Measurements from ENCODE around the gene CTNS.

The CTNS gene

DNA sequence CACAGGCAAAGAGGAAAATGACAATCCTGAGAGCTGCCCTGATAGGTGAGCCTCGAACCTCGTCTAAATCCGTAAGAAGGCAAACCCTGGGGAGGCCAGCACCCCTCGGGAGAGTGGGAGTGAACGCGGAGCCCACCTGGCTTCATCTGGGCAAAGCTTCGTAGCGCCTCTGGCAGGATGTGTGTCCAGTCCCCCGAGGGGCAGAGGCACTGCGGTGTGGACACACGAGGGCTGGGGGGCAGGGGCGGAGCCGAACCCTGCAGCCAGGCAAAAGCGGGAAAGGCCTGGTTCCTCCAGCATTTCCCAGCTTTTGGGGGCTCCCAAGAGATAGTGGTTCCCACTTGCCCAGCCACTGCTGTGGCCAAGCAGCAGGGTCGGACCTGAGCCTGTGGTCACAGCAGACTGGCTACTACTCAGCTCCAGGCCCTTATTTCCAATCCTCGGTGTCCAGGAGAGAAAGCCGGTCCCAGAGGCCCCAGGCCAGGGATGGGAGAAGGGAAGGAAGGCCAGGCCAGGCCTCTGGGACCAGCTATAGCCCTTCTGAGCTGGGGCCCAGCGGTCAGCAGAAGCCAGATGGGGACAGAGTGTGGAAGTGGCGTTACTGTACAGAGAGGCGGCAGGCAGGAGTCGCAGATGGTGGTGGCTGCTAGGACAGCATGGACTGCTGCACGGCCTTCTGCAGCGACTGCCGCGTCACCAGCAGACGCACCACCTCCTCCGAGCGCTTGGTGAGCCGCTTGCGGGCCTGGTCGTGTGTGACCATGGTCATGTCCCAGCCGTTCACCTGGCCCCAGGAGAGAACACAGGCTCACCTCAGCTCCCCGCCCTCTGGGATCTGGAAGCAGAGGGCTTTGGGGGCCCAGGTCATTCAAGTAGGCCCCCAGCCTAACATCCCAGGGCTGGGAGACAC, 26.8 kb downstream of the CTNS start:
- H3K4me1 Mint-ChIP-seq, result peaks cover 22% of the 10 kb centered on the region

DNA sequence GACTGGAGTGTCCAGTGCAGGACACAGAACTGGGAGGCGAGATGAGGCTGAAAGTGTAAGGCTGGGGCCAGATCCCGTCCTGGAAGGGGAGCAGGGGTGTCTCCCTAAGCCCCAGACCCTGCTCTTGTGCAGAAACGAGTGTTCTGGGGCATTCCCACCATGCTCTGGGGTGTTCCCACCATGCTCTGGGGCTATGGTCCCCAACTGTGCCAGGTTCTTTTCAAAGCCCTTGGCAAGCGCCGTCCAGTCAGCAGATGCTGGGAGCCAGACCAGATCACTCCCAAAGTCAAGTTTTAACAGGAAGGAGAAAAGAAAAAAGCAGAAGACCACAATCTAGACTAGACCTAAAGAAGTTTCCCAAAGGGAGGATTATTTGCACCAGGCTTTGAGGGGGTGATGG, 29.3 kb downstream of the CTNS start:
- DNase-seq (ENCODE audit: low spot score in 2 of 2) (no peak), ATAC-seq (no peak)
- Mint-ChIP-seq H3K4me1 (peaks cover 29% of the 10 kb centered on the region), H3K27ac (peak overlapping the region; percentile 3), H3K9me3 (no peaks in the 10 kb centered on the region), H3K4me3 (peak overlapping the region; percentile 93), H3K36me3 (peaks cover 44% of the 10 kb centered on the region)

More for the DNA sequence above, 26.8 kb downstream of the CTNS start:
- H3K4me3 Mint-ChIP-seq, result no peak overlapping the region
- DNase-seq (ENCODE audit: low spot score in 2 of 2) (no peak), ATAC-seq (no peak)
- no peaks in the 10 kb centered on the region for H3K9me3 Mint-ChIP-seq
- no peak overlapping the region for H3K27ac Mint-ChIP-seq
- H3K36me3 Mint-ChIP-seq, result peaks cover 20% of the 10 kb centered on the region

DNA sequence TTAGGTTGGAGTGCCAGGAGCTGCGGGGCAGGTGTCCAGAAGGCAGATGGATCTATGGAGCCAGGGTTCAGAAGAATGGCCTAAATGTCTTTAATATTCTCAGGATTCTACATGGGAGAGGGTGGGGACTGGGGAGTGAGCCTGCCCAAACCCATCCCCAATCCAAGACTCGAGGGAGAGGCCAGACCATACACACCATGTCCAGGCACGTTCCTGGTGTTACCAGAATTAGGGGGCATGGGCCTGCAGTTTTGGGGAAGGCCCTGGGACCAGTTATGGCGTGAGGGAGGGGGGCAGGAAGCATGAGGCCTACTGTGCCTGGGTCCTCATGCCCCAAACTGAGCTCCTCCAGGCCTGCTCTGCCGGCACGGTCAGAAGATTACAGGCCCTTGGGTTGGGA, 30.0 kb downstream of the CTNS start:
- peaks cover 51% of the 10 kb centered on the region for H3K36me3 Mint-ChIP-seq
- H3K4me3 Mint-ChIP-seq, result peak overlapping the region; percentile 93
- H3K4me1 Mint-ChIP-seq, result peaks cover 29% of the 10 kb centered on the region
- no peaks in the 10 kb centered on the region for H3K9me3 Mint-ChIP-seq
- no peak for ATAC-seq
- peak overlapping the region; percentile 3 for H3K27ac Mint-ChIP-seq
- no peak for DNase-seq (ENCODE audit: low spot score in 2 of 2)

DNA sequence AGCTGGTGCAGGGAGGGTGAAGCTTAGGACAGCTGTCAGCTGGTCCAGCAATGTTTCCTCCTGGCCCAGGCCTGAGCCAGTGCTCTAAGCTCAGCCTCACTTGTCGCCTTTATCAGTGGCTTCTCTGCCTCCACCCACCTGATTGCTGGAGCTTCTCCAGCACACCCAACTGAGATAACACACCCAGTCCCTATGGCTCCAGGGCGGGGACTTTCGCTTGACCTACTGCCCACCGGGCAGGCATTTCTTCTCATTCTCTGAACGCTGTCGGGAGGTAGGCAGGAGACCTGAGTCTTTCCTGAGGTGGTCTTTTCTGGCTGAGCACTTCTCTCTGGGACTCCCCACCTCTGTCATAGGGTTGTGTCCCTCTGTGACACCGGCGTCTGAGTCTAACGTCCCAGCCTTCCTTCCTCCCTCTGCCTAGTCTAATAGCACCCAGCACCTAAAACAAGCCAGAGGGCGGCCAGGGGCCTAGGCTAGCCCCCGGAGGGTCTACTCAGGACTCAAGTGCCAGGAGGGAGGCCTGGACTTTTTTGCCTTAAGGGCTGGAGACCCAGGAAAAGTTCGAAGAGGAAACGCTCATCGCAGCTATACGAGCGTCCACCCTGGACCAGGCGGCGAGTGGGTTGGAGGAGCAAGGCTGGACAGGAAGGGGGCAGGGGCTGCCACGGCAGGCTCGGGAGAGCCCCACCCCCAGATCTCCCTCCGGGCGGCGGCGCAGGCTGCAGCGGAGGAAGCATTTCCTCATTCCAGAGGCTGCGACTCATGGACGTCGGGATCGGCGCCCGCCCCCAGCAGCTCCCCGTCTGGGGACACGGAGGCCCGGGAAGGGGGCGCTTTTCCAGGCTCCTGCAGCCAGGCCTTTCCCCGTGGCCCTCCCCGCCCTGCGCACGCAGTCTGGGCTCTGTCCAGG, 31.1 kb downstream of the CTNS start:
- Mint-ChIP-seq H3K4me1 (peaks cover 29% of the 10 kb centered on the region), H3K4me3 (peak overlapping the region; percentile 93), H3K27ac (peak overlapping the region; percentile 95), H3K9me3 (no peaks in the 10 kb centered on the region), H3K36me3 (peaks cover 60% of the 10 kb centered on the region)
- ATAC-seq (peak; percentile 1), DNase-seq (ENCODE audit: low spot score in 2 of 2) (no peak)

DNA sequence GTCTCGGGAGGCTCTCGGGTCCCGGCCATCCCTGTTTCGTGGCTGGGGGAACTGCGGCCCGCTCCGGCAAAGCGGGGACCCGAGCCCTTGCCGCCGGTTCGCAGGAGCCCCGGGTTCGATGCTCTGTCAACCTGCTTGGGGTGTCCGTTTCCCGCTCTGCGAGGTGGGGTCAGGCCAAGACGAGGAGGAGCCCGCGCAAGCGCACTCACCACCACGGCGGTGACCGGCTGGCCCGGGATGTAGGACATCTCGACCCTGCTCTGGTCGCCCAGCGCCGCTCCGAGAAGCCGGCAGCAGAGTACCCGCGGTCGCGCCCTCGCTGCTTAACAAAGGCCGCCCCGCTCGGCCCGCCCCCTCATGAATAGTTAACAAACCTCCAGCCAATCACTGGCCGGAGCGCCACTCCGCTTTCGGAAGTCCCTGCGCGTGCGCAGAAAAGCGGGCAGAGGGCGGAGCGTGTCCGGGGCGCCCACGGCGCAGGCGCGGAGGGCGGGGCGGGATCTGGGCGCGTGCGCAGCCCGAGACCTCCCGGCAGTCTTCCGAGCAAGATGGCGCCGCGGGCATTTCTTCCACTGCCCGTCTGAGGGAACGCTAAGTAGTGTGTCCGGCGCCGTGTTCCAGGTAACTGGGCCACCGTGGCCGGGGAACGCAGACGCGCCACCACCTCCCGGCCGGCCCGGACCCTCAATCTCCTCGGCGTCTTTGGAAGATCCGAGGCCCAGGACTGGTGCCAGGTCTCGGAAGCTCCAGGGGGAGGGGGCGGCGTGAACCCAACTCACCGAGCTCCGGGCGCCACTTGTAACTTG, 31.9 kb downstream of the CTNS start, which contains the start of the genes EMC6 and TAX1BP3:
EMC6 (plus strand) TSS at position 534 of the 806 bp plus-strand sequence. CDS start 335 bp downstream, outside the sequence.
TAX1BP3 (minus strand) TSS at position 300 of the 806 bp plus-strand sequence; CDS start at position 248, 52 bp downstream.
- peak; percentile 95 for ATAC-seq
- Mint-ChIP-seq H3K4me3 (peak within 1 kb of the TSS; percentile 93), H3K27ac (peak within 1 kb of the TSS; percentile 95)

DNA sequence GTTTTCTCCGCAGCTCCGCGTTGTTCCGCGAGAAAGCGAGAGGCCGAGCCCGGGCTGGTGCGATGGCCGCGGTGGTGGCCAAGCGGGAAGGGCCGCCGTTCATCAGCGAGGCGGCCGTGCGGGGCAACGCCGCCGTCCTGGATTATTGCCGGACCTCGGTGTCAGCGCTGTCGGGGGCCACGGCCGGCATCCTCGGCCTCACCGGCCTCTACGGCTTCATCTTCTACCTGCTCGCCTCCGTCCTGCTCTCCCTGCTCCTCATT, 32.5 kb downstream of the CTNS start:
- Mint-ChIP-seq H3K27ac (peak overlapping the region; percentile 95), H3K9me3 (no peaks in the 10 kb centered on the region), H3K4me1 (peaks cover 29% of the 10 kb centered on the region), H3K4me3 (peak overlapping the region; percentile 93), H3K36me3 (peaks cover 67% of the 10 kb centered on the region)
- ATAC-seq (no peak), DNase-seq (ENCODE audit: low spot score in 2 of 2) (no peak)

More for the DNA sequence above, 31.9 kb downstream of the CTNS start, which contains the start of the genes EMC6 and TAX1BP3:
- peaks cover 29% of the 10 kb centered on the region for H3K4me1 Mint-ChIP-seq
- peaks cover 68% of the 10 kb centered on the region for H3K36me3 Mint-ChIP-seq
- H3K9me3 Mint-ChIP-seq, result no peaks in the 10 kb centered on the region
- peak; percentile 100 for DNase-seq (ENCODE audit: low spot score in 2 of 2)

DNA sequence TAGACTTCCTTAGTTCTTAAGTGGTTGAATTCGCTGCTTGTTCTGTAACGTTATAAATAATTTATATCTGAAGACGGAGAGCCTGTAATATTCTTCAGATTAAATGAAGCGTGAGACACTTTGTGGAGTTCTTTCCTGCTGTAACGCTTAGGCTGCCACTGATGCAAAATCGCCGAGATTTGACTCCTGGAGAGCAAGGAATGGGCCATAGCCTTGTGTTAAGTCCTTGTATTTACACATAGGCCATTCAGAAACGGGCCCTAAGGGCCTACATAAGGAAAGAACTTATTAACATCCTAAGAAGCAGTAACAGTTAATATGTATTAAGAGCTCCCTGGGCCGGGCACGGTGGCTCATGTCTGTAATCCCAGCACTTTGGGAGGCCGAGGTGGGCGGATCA, 33.0 kb downstream of the CTNS start:
- peaks cover 62% of the 10 kb centered on the region for H3K36me3 Mint-ChIP-seq
- no peak for ATAC-seq

DNA sequence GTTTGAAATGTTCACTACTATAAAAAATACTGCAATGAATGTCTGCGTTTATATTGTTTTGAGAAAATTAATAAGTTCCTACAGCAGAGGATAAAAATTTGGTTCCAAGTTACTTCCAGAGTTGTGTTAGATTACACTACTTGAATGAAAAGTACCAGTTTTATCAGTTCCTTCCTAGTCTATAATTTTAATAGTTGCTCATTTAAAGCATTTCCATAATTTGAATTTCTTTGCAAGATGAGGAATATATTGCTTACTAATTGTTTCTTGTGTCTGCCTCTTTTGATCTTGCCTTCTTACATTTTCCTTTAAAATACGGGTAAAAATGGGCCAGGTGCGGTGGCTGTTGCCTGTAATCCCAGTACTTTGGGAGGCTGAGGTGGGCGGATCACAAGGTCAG, 36.0 kb downstream of the CTNS start:
- Mint-ChIP-seq H3K9me3 (no peaks in the 10 kb centered on the region), H3K4me3 (no peak overlapping the region), H3K27ac (peak overlapping the region; percentile 58), H3K4me1 (peaks cover 10% of the 10 kb centered on the region), H3K36me3 (peaks cover 56% of the 10 kb centered on the region)
- DNase-seq (ENCODE audit: low spot score in 2 of 2), result no peak
- no peak for ATAC-seq

More for the DNA sequence above, 33.0 kb downstream of the CTNS start:
- no peaks in the 10 kb centered on the region for H3K9me3 Mint-ChIP-seq
- H3K27ac Mint-ChIP-seq, result peak overlapping the region; percentile 95
- peak overlapping the region; percentile 93 for H3K4me3 Mint-ChIP-seq
- H3K4me1 Mint-ChIP-seq, result peaks cover 29% of the 10 kb centered on the region
- no peak for DNase-seq (ENCODE audit: low spot score in 2 of 2)

DNA sequence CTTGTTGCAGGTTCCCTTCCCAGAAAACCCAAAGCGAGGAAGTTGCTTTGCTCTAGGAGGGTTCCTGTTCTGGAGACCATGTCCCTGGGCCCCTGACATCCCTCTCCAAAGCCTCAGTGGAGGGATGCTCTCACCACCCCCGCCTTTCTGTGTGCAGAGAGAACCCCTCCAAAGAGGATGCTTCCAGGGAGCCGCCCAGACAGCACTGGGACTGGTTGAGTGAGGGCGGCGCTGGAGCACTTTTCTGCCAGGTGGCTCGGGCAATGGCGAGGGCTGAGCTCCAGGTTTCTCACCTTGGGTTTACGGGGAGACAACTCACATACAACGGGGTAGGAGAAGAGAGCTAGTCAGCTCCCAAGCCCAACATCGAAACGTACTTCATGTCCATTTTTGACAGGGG, 39.3 kb downstream of the CTNS start:
- no peak for ATAC-seq
- H3K9me3 Mint-ChIP-seq, result no peaks in the 10 kb centered on the region
- H3K27ac Mint-ChIP-seq, result peak overlapping the region; percentile 27
- H3K36me3 Mint-ChIP-seq, result peaks cover 39% of the 10 kb centered on the region
- H3K4me3 Mint-ChIP-seq, result no peak overlapping the region
- no peak for DNase-seq (ENCODE audit: low spot score in 2 of 2)
- no peaks in the 10 kb centered on the region for H3K4me1 Mint-ChIP-seq

DNA sequence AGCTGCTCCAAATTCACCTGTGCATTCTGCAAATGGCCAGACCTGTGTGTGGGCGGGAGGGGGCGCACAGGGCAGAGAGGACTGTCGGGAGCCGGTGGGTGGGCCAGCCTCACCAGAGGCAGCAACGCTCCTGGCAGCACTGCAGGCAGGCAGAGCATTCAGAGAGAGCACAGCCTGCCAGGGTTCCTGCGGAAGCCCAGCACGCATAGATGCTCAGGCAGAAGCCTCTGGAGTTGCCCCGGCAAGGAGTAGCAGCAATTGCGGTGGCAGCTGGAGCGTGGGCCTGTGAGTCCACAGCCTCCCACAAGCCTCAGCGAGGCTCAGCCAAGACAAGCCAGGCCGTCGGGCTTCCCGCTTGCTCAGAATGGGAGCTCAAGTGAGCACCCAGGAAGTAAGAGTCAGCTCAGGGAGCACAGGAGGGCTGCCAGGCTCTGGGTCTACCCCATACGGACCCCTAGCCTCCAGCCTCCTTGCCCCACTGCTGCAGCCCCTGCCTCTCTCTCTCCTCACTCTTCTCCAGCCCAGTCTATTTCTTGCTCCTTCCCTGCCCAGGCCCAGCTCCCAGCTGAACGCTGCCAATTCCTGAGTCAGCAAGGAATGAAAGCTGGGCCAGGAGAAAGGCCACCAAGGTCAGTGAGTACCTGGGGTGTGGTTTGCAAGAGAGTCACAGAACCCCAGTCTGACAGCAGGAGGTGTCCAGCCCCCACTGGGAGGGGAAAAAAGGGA, 41.7 kb downstream of the CTNS start:
- DNase-seq (ENCODE audit: low spot score in 2 of 2) (no peak), ATAC-seq (no peak)
- Mint-ChIP-seq H3K4me1 (peaks cover 17% of the 10 kb centered on the region), H3K27ac (no peak overlapping the region), H3K9me3 (no peaks in the 10 kb centered on the region), H3K4me3 (no peak overlapping the region), H3K36me3 (peaks cover 34% of the 10 kb centered on the region)

DNA sequence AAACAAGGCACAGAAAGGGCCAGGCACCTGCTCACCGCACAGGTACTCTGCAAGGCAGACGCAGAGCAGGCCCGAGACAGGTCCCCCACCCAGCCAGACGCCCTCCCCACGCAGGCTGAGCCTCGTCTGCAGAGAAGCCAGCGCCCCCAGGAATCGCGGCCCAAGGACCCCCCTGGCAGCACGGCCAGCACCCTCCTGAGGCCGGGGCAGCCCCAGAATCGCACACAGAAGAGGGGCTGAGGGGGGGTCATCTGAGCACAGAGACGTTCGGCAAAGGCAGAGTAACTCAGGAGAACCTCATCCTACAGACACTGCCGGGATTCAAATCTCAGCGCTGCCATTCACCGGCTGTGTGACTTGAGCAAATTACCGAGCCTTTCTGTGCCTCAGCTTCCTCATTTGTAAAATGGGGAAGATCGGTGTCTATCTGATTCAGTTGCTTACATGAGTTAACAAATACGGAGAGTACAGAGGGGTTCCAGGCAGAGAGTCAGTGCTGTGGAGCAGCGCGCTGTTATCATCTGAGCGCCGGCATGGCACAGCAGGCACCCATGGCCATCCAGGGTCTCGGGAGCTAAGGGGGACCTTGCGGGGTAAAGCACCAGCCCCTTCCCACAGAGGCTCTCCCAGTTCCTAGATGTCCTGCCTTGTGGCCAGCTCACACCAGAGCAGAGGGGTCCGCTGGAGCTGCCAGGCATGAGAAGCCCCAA, 42.4 kb downstream of the CTNS start:
- DNase-seq (ENCODE audit: low spot score in 2 of 2) (no peak), ATAC-seq (no peak)
- peaks cover 40% of the 10 kb centered on the region for H3K36me3 Mint-ChIP-seq
- H3K27ac Mint-ChIP-seq, result no peak overlapping the region
- H3K4me1 Mint-ChIP-seq, result peaks cover 19% of the 10 kb centered on the region
- H3K9me3 Mint-ChIP-seq, result no peaks in the 10 kb centered on the region
- H3K4me3 Mint-ChIP-seq, result no peak overlapping the region

DNA sequence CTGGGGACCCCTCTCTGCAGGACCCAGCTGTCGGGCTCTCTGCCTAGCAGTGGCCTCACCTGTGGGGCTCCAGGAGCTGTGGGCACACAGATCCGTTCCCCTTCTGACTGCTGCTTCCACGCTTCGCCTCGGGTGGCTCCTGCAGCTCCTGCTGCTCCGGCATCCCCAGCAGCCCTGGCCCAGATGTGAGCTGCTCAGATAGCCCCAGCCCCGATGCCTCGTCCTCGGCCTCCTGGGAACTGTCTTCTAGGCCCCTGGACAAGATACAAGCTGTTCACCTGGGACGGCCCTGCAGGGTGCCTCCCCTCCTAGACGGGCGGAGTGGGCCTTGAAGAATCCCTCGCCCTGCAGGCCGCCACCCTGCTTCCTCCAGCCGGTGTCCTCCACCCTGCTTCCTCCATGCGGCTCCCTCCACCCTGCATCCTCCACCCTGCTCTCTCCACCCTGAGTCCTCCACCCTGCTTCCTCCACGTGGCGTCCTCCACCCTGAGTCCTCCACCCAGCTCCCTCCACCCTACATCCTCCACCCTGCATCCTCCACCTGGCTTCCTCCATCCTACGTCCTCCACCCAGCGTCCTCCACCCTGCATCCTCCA, 43.1 kb downstream of the CTNS start:
- Mint-ChIP-seq H3K4me1 (peaks cover 19% of the 10 kb centered on the region), H3K9me3 (no peaks in the 10 kb centered on the region), H3K27ac (no peak overlapping the region), H3K4me3 (no peak overlapping the region), H3K36me3 (peaks cover 47% of the 10 kb centered on the region)
- DNase-seq (ENCODE audit: low spot score in 2 of 2) (no peak), ATAC-seq (no peak)

DNA sequence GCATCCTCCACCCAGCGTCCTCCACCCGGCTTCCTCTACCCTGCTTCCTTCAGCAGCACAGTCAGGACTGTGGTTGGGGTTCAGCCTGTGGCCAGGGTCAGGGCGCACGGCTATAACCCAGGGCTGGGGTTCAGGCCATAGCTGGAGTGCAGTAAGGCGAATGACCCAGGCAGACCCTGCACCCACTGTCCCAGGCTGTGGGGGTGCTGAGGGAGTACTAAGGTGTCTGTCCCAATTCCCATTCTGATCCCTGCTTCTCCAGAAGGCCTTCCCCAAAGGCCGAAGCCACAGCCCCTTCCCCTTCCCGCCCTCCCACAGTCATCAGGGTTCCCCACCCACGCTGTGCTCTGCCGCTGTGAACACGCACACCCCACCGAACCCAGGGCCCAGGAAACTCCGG, 44.5 kb downstream of the CTNS start:
- ATAC-seq (no peak), DNase-seq (ENCODE audit: low spot score in 2 of 2) (no peak)
- Mint-ChIP-seq H3K9me3 (no peaks in the 10 kb centered on the region), H3K36me3 (peaks cover 53% of the 10 kb centered on the region), H3K4me1 (peaks cover 19% of the 10 kb centered on the region), H3K27ac (peak overlapping the region; percentile 40), H3K4me3 (no peak overlapping the region)

Data from stimulated activated effector memory CD8-positive, alpha-beta T cell treated with anti-CD3 and anti-CD28 coated beads, Interleukin-12 subunit alpha, Interleukin-12 subunit beta, amount 100 ng/mL, for 72 hours (primary cell).